AG04450 (cell line): Measurements from ENCODE around the gene ARHGAP31. TPM values are rescaled to one million over a fixed set of nuclear protein-coding genes. Genes with fewer than 3 reads are reported as not detected.

Experiments used
- CTCF ChIA-PET: fragments of 300-600, 350-600 bp; formaldehyde crosslinking; extraction: SDS; loops from one replicate; lab custom pipeline; 2022; ENCODE audit warnings: antibody characterized with exemption, inconsistent platforms; lab: Charles Lee
- POLR2A ChIA-PET: fragments of 350-600 bp; formaldehyde crosslinking; extraction: SDS; loops from one replicate; lab custom pipeline; 2021; ENCODE audit warnings: antibody characterized with exemption, inconsistent platforms; lab: Yijun Ruan, JAX
- DNase-seq: peaks from one replicate; pipeline ENCODE4 v3.0.0-alpha.2; 2011; ENCODE audit warnings: low read depth, low spot score
- H3K27ac ChIP-seq: one replicate; pipeline ENCODE4 v1.5.1; 2012; ENCODE audit warnings: low read depth, low read length, control low read depth
- H3K27me3 ChIP-seq: one replicate; pipeline ENCODE4 v1.6.0; 2012; ENCODE audit warnings: low read length; ENCODE audit not compliant: control insufficient read depth, insufficient read depth
- H3K4me3 ChIP-seq: 2 replicates; pipeline ENCODE4 v1.5.1; 2011; ENCODE audit warnings: mild to moderate bottlenecking, low read depth, low read length, control low read depth
- H3K9me3 ChIP-seq: 2 replicates; pipeline ENCODE4 v1.5.1; 2012; ENCODE audit warnings: low read length; ENCODE audit not compliant: control insufficient read depth, insufficient read depth
- CTCF ChIP-seq: IDR thresholded peaks from 2 replicates; pipeline ENCODE4 v1.5.1; 2011; ENCODE audit warnings: low read depth, low read length, control low read depth, inconsistent platforms
- polyA minus RNA-seq: library from RNA; depleted of rRNA, polyadenylated mRNA; stranded (reverse); fragments of >200 nt; gene quantifications from 2 replicates; pipeline ENCODE4 v1.2.3, GENCODE V29; 2011; rRNA and poly(A)+ RNA removed
- polyA plus RNA-seq: library from polyadenylated mRNA; depleted of rRNA; stranded (reverse); fragments of >200 nt; gene quantifications from 2 replicates; pipeline ENCODE4 v1.2.3, GENCODE V29; 2011; rRNA removed

The ARHGAP31 gene
- polyA plus RNA-seq, result 14.1 and 16.6 TPM in 2 replicates
- 31.1 and 35.4 TPM in 2 replicates for polyA minus RNA-seq

GRCh38 chr3:119293871-119294695, at the start of gene ARHGAP31:
Gene ARHGAP31 (plus strand): TSS chr3:119294383. CDS start chr3:119294905, 522 bp downstream.
- ChIA-PET POLR2A (interaction anchor here (1.3 to 2.0 kb wide), 3 partner anchors 29 to 169 kb away, joined by 3 to 12 read pairs (median 3); partner anchors contain the start of gene TMEM39A), CTCF (interaction anchor here (0.6 to 1.6 kb wide), 2 partner anchors 35 to 59 kb away, joined by 5 to 8 read pairs; no protein-coding TSS in a partner anchor)
- peak; percentile 46 for DNase-seq
- peak within 1 kb of the TSS; percentile 73 for H3K27ac ChIP-seq
- H3K4me3 ChIP-seq, result peak within 1 kb of the TSS; percentile 89
- no peaks in the 10 kb centered on the region for H3K27me3 ChIP-seq
- TF ChIP-seq CTCF, result no peak
- H3K9me3 ChIP-seq, result no peaks in the 10 kb centered on the region

GRCh38 chr3:119245778-119246177, 48.4 kb upstream of the ARHGAP31 start:
- no peak overlapping the region for H3K4me3 ChIP-seq
- no peak overlapping the region for H3K27ac ChIP-seq
- POLR2A ChIA-PET, result no interaction called here
- CTCF ChIA-PET, result interaction anchor here (0.7 to 1.1 kb wide), 3 partner anchors 89 to 363 kb away, joined by 3 to 4 read pairs (median 3); no protein-coding TSS in a partner anchor
- no peaks in the 10 kb centered on the region for H3K9me3 ChIP-seq
- TF ChIP-seq CTCF, result no peak
- H3K27me3 ChIP-seq, result peaks cover 4% of the 10 kb centered on the region
- DNase-seq, result no peak

GRCh38 chr3:119255214-119255613, 39.0 kb upstream of the ARHGAP31 start:
- TF ChIP-seq CTCF, result no peak
- CTCF ChIA-PET, result no interaction called here
- POLR2A ChIA-PET, result no interaction called here

DNA sequence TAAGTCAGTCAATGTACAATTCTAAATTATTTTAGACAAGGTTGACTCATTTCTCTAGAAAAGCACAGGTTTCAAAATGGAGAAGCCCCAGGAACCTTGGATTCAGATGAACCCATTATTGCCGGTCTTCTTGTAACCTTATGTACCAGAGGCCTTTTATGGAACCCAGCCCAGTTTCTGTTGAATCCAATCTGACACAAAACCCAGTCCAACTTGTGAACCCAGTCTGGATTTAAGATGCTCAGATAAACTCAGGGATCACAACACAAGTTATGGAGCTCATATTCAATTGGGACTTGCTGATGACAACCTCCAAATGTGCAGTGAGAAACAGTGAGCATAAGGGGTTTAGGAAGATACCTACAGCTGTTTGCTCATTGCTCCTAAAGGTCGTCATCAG, 37.1 kb upstream of the ARHGAP31 start:
- no peak overlapping the region for H3K4me3 ChIP-seq
- ChIA-PET CTCF (interaction anchor here (1.3 to 3.3 kb wide), 3 partner anchors 16 to 111 kb away, joined by 4 to 22 read pairs (median 4); partner anchors contain the start of genes B4GALT4 and TEX55), POLR2A (no interaction called here)
- no peak for TF ChIP-seq CTCF
- H3K27me3 ChIP-seq, result no peaks in the 10 kb centered on the region
- DNase-seq, result no peak
- H3K9me3 ChIP-seq, result no peaks in the 10 kb centered on the region
- no peak overlapping the region for H3K27ac ChIP-seq

More at GRCh38 chr3:119255214-119255613, 39.0 kb upstream of the ARHGAP31 start:
- Histone ChIP-seq H3K27ac (no peak overlapping the region), H3K4me3 (no peak overlapping the region), H3K9me3 (no peaks in the 10 kb centered on the region), H3K27me3 (peaks cover 3% of the 10 kb centered on the region)
- no peak for DNase-seq
